ENCODE results near the gene EPS8L2.

DNA sequence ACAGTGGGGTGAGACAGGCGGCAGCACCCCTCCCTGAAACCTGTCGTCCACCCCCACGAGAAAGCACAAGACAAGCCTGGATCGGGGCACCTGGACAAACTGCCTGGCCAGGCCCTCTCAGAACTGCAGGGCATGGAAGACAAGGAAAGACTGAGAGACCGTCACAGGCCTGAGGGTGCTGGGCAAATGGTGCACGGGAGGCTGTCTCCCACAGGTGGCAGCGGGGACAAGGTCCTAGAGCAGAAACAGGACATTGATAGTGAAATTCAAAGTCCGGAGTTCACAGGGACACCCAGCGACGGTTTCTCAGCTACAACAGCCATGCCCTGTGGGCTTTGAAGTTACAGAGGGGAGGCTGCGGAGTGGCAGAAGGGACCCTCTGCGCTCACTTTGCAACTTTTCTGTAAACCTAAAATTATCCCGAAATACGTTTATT lies 48.3 kb upstream of the EPS8L2 start:
- TF ChIP-seq POLR2A (IDR thresholded peaks at IDR 0.05; ENCODE audit: low read depth, low read length): no peak
- TF ChIP-seq RAD21 (IDR thresholded peaks at IDR 0.05; ENCODE audit: low read length): no peak
- TF ChIP-seq, protein P1, sequence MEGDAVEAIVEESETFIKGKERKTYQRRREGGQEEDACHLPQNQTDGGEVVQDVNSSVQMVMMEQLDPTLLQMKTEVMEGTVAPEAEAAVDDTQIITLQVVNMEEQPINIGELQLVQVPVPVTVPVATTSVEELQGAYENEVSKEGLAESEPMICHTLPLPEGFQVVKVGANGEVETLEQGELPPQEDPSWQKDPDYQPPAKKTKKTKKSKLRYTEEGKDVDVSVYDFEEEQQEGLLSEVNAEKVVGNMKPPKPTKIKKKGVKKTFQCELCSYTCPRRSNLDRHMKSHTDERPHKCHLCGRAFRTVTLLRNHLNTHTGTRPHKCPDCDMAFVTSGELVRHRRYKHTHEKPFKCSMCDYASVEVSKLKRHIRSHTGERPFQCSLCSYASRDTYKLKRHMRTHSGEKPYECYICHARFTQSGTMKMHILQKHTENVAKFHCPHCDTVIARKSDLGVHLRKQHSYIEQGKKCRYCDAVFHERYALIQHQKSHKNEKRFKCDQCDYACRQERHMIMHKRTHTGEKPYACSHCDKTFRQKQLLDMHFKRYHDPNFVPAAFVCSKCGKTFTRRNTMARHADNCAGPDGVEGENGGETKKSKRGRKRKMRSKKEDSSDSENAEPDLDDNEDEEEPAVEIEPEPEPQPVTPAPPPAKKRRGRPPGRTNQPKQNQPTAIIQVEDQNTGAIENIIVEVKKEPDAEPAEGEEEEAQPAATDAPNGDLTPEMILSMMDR (conservative IDR thresholded peaks at IDR 0.05; ENCODE audit: low read depth, low read length): no peak
